OCI-LY3 (cell line): ENCODE results near the gene UMAD1.

ENCODE experiments used
- H2AFZ ChIP-seq: fragments of 200-600, 300-600 bp; shearing (Covaris generic); 2 replicates; pipeline ENCODE4 v1.6.0; 2014; ENCODE audit warnings: antibody characterized with exemption, low read depth, low read length
- H3K27ac ChIP-seq: fragments of 200-600, 300-600 bp; sonication (generic); 2 replicates; pipeline ENCODE4 v1.5.1; 2014; ENCODE audit warnings: mild to moderate bottlenecking, low read length, moderate library complexity, mixed read lengths
- H3K27me3 ChIP-seq: fragments of 200-600, 300-600 bp; sonication (generic); 2 replicates; pipeline ENCODE4 v1.6.1; 2014; ENCODE audit warnings: low read depth, low read length, mixed read lengths
- H3K36me3 ChIP-seq: fragments of 200-600, 300-600 bp; sonication (generic); replicated peaks from 2 replicates; pipeline ENCODE3; 2014; ENCODE audit warnings: low read depth, low read length, mixed read lengths
- H3K4me1 ChIP-seq: fragments of 300-600, 200-600 bp; sonication (generic); 2 replicates; pipeline ENCODE4 v1.6.1; 2014; ENCODE audit warnings: low read length, mixed read lengths
- H3K4me2 ChIP-seq: fragments of 200-600, 300-600 bp; sonication (generic); 2 replicates; pipeline ENCODE4 v1.6.1; 2014; ENCODE audit warnings: low read length, mixed read lengths
- H3K4me3 ChIP-seq: fragments of 300-600, 200-600 bp; sonication (generic); 2 replicates; pipeline ENCODE4 v1.5.1; 2014; ENCODE audit warnings: antibody characterized with exemption, mild to moderate bottlenecking, low read length, moderate library complexity
- H3K79me2 ChIP-seq: fragments of 300-600, 200-600 bp; shearing (Covaris generic); 2 replicates; pipeline ENCODE4 v1.6.1; 2014; ENCODE audit warnings: mild to moderate bottlenecking, low read length, mixed read lengths
- H3K9ac ChIP-seq: fragments of 300-600, 200-600 bp; shearing (Covaris generic); 2 replicates; pipeline ENCODE4 v1.6.0; 2014; ENCODE audit warnings: mild to moderate bottlenecking, low read length, moderate library complexity
- H3K9me3 ChIP-seq: fragments of 200-600, 300-600 bp; shearing (Covaris generic); 2 replicates; pipeline ENCODE4 v1.6.1; 2014; ENCODE audit warnings: low read length, mixed read lengths; ENCODE audit not compliant: insufficient read depth
- H4K20me1 ChIP-seq: fragments of 200-600, 300-600 bp; sonication (generic); 2 replicates; pipeline ENCODE4 v1.6.1; 2016; ENCODE audit warnings: low read length, mixed read lengths; ENCODE audit not compliant: insufficient read depth
- EZH2phosphoT487 ChIP-seq: fragments of 200-600 bp; shearing (Covaris generic); IDR thresholded peaks from 2 replicates; pipeline ENCODE4 v1.6.1; 2018; ENCODE audit warnings: antibody characterized with exemption, mixed run types, low read depth
- TF ChIP-seq, protein P1 (sequence below): fragments of 200-600, 300-600 bp; sonication (generic); IDR thresholded peaks from 2 replicates; pipeline ENCODE4 v1.5.1; 2014; ENCODE audit warnings: antibody characterized with exemption, low read length, low read depth

Gene UMAD1

DNA sequence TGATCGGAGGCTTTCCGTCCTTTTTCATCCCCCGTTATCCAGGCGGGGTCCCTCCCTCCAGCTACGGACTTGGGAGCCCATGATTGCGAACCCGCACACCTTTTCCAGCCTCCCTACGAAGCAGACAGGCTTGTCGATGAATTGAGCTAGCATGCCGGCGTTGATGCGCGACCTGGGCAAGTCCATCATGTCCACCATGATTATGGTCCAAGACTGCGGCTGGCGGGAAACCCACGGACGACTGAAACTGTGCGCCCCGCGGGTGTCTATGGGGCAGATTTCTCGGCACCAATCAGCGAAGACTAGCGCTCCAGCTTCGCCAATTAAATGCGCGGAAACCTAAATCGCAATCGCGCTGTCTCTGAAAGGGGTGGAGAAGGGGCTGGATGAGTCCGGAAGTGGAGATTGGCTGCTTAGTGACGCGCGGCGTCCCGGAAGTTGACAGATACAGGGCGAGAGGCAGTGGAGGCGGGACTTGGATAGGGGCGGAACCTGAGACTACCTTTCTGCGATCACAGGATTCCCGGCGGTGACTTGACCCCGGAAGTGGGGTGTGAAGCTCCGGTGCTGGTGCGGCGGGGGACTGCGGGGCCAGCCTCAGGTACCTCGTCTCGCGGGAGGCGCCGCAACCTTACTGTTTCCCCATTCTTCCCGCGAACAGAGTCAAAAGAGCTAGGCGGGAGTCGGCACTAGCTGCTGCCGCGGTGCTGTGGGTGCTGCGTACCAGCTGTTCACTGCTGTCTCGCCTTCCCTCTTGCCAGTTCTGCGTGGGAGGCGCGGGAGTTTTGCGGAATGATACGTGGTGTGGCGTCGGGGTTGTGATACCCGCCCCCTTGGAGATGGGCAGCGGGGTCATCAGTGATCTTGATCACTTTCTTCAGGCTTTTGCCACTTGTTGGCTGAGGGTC lies at the start of gene UMAD1:
UMAD1 (plus strand) TSS at position 532 of the 908 bp plus-strand sequence. CDS start 32,620 bp downstream, outside the sequence.
- Histone ChIP-seq H3K27ac (peak within 1 kb of the TSS; percentile 53), H4K20me1 (no peaks in the 10 kb centered on the region), H3K4me1 (peaks cover 12% of the 10 kb centered on the region), H3K9ac (peak within 1 kb of the TSS; percentile 75), H3K36me3 (no peaks in the 10 kb centered on the region), H3K9me3 (no peaks in the 10 kb centered on the region), H3K79me2 (peaks cover 14% of the 10 kb centered on the region), H3K4me2 (peak within 1 kb of the TSS; percentile 93), H3K27me3 (no peaks in the 10 kb centered on the region), H3K4me3 (peak within 1 kb of the TSS; percentile 82), H2AFZ (peak within 1 kb of the TSS; percentile 54)
- no peak for TF ChIP-seq EZH2phosphoT487
- TF ChIP-seq, protein P1, sequence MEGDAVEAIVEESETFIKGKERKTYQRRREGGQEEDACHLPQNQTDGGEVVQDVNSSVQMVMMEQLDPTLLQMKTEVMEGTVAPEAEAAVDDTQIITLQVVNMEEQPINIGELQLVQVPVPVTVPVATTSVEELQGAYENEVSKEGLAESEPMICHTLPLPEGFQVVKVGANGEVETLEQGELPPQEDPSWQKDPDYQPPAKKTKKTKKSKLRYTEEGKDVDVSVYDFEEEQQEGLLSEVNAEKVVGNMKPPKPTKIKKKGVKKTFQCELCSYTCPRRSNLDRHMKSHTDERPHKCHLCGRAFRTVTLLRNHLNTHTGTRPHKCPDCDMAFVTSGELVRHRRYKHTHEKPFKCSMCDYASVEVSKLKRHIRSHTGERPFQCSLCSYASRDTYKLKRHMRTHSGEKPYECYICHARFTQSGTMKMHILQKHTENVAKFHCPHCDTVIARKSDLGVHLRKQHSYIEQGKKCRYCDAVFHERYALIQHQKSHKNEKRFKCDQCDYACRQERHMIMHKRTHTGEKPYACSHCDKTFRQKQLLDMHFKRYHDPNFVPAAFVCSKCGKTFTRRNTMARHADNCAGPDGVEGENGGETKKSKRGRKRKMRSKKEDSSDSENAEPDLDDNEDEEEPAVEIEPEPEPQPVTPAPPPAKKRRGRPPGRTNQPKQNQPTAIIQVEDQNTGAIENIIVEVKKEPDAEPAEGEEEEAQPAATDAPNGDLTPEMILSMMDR, result no peak

DNA sequence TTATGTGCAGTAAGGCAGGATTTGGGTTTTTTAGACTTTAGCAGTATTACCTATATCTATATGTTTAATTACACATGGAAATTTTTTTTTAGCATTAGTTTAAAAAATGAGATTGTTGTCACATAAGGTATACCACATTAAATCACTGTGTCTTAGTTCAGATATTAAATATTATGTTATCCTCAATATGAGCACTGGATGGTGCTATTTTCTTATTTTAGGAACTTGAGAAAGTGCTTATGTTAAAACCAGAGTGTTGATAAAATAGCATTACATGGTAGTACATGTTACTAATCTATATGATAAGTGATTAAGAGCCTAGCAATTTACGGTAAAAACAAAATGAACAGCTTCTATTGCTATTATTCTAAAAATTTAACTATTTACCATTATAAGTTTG lies 45.1 kb upstream of the UMAD1 start:
- no peaks in the 10 kb centered on the region for H3K9me3 ChIP-seq
- TF ChIP-seq, protein P1, result peak; percentile 27
- TF ChIP-seq EZH2phosphoT487, result no peak
- H3K4me1 ChIP-seq, result no peaks in the 10 kb centered on the region
- no peak overlapping the region for H3K4me2 ChIP-seq
- no peak overlapping the region for H3K27ac ChIP-seq
- H3K27me3 ChIP-seq, result no peaks in the 10 kb centered on the region
- no peaks in the 10 kb centered on the region for H4K20me1 ChIP-seq
- 0 out of 2 replicates have a peak, but pooled peaks cover 3% of the 10 kb centered on the region for H3K79me2 ChIP-seq
- no peak overlapping the region for H3K4me3 ChIP-seq
- no peak overlapping the region for H2AFZ ChIP-seq
- no peak overlapping the region for H3K9ac ChIP-seq
- peaks cover 37% of the 10 kb centered on the region for H3K36me3 ChIP-seq

DNA sequence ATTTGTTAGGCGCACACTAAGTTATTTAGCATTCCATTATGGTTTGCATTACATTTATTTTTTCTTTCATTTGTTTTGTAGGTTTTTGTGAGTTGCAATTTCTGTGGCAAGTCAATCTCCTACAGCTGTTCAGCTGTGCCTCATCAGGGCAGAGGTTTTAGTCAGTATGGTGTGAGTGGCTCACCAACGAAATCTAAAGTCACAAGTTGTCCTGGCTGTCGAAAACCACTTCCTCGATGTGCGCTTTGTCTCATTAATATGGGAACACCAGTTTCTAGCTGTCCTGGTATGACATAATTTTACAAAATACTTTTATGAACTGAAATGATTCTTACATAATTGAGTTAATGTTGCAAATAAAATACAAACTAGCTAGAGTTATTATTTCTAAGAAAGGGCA lies 44.4 kb upstream of the UMAD1 start:
- TF ChIP-seq, protein P1, result no peak
- TF ChIP-seq EZH2phosphoT487, result no peak
- Histone ChIP-seq H4K20me1 (no peaks in the 10 kb centered on the region), H3K4me1 (no peaks in the 10 kb centered on the region), H3K79me2 (0 out of 2 replicates have a peak, but pooled peaks cover 3% of the 10 kb centered on the region), H3K4me3 (no peak overlapping the region), H3K9ac (no peak overlapping the region), H3K36me3 (peaks cover 31% of the 10 kb centered on the region), H3K9me3 (no peaks in the 10 kb centered on the region), H3K27ac (no peak overlapping the region), H2AFZ (no peak overlapping the region), H3K27me3 (no peaks in the 10 kb centered on the region), H3K4me2 (no peak overlapping the region)

DNA sequence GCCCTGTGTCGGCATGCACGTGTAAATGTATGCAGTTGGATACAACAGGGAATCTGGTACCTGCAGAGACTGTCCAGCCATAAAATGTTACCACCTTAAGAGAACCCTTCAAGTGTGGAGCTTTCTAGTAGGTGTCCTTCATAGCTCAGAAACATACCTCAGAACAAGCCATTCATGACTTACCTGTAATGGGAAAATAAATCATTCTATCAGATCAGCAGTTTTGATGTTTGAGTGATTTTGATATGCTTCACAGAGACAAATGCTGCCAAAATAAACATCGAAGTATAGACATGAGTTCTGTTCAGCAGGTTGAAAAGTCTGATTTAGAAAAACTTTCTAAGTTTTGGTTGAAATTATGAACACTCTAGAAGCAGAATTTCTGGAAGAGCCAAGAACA lies 33.5 kb upstream of the UMAD1 start:
- TF ChIP-seq EZH2phosphoT487, result no peak
- TF ChIP-seq, protein P1, result no peak
- no peaks in the 10 kb centered on the region for H3K9me3 ChIP-seq

More for the DNA sequence above, 33.5 kb upstream of the UMAD1 start:
- no peaks in the 10 kb centered on the region for H3K4me1 ChIP-seq
- H3K4me3 ChIP-seq, result no peak overlapping the region
- H2AFZ ChIP-seq, result no peak overlapping the region
- no peaks in the 10 kb centered on the region for H3K27me3 ChIP-seq
- H3K9ac ChIP-seq, result no peak overlapping the region
- H3K36me3 ChIP-seq, result peaks cover 22% of the 10 kb centered on the region
- H3K79me2 ChIP-seq, result no peaks in the 10 kb centered on the region
- no peak overlapping the region for H3K4me2 ChIP-seq
- no peaks in the 10 kb centered on the region for H4K20me1 ChIP-seq
- no peak overlapping the region for H3K27ac ChIP-seq
